GM12892 (cell line): ENCODE measurements around the gene DTL. TPM values are rescaled to one million over a fixed set of nuclear protein-coding genes. Genes with fewer than 3 reads are reported as not detected.
"Not testable (repeated sequence)": the region's sequence is repeated elsewhere in the genome, so short reads cannot be mapped to it uniquely, and the experiment has no call there.

Experiments
- DNase-seq: peaks from one replicate; pipeline ENCODE4 v3.0.0; 2011; ENCODE audit not compliant: insufficient read length
- FAIRE-seq: peaks from 2 replicates; lab custom pipeline; 2011; peaks lifted over from hg19 to GRCh38; lab: Jason Lieb, UNC
- POLR2A ChIP-seq: IDR thresholded peaks from 2 replicates; pipeline ENCODE4 v1.6.1; 2011; ENCODE audit warnings: low read depth, low read length, control low read depth
- POLR2AphosphoS5 ChIP-seq: IDR thresholded peaks from 2 replicates; pipeline ENCODE4 v1.6.1; 2011; ENCODE audit warnings: low read depth, low read length, control low read depth
- TAF1 ChIP-seq: IDR thresholded peaks from 2 replicates; pipeline ENCODE4 v1.6.1; 2011; ENCODE audit warnings: low read depth, mild to moderate bottlenecking, control low read depth, low read length, borderline replicate concordance
- polyA plus RNA-seq: library from polyadenylated mRNA; unstranded; fragments of >200 nt; gene quantifications from one replicate; pipeline ENCODE4 v1.2.1, GENCODE V29; 2012; ENCODE audit warnings: missing spikeins, inconsistent platforms; ENCODE audit not compliant: missing spikeins

Gene DTL, protein sequence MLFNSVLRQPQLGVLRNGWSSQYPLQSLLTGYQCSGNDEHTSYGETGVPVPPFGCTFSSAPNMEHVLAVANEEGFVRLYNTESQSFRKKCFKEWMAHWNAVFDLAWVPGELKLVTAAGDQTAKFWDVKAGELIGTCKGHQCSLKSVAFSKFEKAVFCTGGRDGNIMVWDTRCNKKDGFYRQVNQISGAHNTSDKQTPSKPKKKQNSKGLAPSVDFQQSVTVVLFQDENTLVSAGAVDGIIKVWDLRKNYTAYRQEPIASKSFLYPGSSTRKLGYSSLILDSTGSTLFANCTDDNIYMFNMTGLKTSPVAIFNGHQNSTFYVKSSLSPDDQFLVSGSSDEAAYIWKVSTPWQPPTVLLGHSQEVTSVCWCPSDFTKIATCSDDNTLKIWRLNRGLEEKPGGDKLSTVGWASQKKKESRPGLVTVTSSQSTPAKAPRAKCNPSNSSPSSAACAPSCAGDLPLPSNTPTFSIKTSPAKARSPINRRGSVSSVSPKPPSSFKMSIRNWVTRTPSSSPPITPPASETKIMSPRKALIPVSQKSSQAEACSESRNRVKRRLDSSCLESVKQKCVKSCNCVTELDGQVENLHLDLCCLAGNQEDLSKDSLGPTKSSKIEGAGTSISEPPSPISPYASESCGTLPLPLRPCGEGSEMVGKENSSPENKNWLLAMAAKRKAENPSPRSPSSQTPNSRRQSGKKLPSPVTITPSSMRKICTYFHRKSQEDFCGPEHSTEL
- 27.6 TPM for polyA plus RNA-seq

DNA sequence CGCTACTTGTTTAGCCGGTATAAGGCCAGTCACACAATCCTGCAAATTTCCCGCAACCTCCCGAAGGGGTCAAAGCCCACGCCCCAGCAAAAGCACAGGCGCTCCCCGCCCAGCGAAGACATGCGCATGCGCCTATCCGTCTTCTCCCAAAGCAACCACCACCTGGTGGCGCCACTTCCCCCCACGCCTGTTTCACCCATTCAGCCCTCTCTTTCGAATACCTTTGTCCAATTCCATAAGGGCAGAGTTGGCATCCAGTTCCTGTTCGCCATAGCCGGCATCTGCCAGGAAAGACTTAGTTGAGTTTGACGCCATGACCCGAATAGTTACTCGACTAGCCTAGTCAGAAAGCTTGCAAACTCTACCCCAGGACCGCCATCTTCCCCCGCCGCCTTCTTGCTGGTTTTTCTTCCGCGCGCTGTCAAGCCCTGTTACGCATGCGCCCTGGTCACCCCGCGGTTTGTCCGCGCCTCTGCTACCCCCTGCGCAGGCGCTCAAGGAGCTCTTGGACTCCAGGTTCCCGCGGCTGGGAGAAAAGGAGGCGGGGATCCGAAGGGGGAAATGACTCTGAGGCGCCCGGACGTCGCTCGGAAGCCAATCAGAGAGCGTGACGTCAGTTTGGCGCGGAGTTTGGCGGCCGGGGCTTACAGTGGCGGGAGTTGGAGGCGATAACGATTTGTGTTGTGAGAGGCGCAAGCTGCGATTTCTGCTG lies at the start of gene DTL, which contains the start of gene INTS7:
DTL (plus strand) TSS at position 626 of the 712 bp plus-strand sequence. CDS start 143 bp downstream, outside the sequence.
INTS7 (minus strand) TSS at position 435 of the 712 bp plus-strand sequence; CDS start at position 315, 120 bp downstream.
- DNase-seq (peak; percentile 89), FAIRE-seq (peak; percentile 99)
- peak; percentile 90 for TF ChIP-seq POLR2AphosphoS5
- peak; percentile 86 for TF ChIP-seq POLR2A
- TF ChIP-seq TAF1: peak; percentile 41; the same call in 1 of the 2 replicates

DNA sequence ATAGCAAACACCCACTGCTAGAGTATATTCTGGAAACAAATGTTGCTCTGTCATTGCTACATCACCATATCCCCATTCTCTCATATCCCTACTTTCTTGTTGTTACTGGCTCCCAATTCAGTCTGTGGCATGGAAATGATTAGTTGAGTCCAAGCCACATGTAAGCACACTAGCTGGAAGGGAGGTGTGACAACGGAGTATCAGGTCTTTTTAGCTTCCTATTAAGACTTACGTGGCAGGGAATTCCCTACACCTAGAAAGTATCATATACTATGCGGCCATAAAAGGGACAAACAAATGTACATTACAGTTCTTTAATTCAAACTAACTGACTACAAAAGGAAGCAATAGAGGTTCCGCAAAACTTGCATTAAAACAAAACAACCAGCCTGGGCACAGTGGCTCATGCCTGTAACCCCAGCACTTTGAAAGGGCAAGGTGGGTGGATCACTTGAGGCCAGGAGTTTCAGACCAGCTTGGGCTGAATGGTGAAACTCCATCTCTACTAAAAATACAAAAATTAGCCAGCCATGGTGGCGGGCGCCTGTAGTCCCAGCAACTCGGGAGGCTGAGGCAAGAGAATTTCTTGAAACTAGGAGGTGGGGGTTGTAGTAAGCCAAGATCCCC lies 48.8 kb upstream of the DTL start:
- FAIRE-seq: no peak
- DNase-seq: no peak
- TF ChIP-seq TAF1 (no peak), POLR2A (no peak), POLR2AphosphoS5 (no peak)

DNA sequence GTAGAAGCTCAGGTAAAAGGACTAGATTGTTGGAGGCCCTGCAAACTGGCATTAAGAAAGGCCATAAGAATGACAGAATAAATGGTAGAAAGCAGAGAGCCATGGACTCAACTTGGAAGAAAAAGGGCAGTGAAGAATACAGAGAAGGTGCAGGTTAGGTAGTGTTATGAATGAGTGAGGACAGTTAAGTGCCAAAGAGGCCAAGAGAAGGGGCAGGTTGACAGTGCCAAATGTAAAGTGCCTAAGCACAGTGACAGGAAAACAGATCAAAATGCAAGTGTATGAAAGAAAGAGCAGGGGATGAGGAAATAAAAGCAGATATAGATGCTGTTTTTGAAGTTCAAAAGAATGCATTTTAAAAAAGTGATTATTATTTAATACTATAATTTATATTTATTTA lies 43.9 kb upstream of the DTL start:
- TF ChIP-seq TAF1 (no peak), POLR2A (no peak), POLR2AphosphoS5 (no peak)
- FAIRE-seq (no peak), DNase-seq (no peak)

DNA sequence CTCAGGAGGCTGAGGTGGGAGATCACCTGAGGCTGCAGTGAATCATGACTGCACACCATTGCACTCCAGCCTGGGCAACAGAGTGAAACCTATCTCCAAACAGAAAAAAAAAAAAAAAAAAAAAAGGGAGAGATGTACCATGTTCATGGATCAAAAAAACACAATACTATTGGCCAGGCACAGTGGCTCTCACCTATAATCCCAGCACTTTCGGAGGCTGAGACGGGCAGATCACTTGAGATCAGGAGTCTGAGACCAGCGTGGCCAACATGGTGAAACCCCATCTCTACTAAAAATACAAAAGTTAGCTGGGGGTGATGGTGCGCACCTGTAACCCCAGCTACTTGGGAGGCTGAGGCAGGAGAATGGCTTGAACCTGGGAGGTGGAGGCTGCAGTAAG lies 38.1 kb upstream of the DTL start:
- not testable (repeated sequence) for DNase-seq, FAIRE-seq

DNA sequence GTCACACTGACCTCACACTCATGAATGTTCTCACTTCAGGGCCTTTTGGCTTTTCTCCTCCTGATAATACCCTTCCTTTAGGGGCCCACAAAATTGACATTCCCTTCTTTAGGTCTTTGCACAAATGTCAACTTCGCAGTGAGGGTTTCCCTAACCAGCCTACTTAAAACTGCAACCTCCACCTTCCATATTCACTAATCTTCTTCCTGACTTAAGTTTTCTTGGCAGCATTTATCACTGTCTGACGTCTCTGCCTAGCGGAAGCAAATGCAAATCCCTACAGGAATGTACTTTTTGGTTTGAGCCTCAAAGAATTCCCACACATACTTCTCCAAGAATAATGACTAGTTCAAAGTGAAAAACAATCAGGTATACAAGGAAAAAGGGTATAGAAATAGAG lies 33.0 kb upstream of the DTL start:
- DNase-seq: no peak
- no peak for FAIRE-seq

DNA sequence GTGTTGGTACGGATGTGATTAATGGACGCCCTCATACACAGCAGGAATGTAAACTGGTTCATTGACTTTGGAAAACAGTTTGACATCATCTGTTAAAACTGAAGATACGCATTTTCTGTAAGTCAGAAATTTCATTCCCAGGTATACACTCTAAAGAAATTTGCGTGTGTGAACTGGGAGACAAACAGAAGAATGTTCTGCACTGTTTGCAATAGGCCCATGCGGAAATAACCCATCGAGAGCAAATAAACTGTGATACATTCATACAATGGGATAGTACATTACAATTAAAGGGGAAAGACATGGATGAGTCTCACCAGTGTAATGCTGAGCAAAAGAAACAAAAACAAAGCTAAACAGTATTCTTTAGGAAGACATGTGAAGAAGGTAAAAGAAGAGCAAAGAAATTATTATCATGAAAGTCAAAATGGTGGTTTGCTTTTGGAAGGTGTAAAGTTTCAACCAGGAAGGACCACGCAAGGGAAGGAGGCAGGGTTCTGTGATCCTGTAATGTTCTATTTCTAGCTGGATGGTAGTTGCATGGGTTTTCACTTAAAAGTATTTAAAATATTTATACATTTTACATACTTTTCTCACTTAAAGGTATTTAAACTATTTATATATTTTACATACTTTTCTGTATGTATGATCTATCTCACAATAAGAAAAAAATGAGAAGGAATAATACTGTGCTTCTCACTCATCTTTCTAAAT lies 30.5 kb upstream of the DTL start:
- DNase-seq: no peak
- no peak for TF ChIP-seq POLR2AphosphoS5
- peak; percentile 81 for FAIRE-seq

More for the DNA sequence above, 33.0 kb upstream of the DTL start:
- TF ChIP-seq POLR2AphosphoS5 (no peak), POLR2A (no peak), TAF1 (no peak)

DNA sequence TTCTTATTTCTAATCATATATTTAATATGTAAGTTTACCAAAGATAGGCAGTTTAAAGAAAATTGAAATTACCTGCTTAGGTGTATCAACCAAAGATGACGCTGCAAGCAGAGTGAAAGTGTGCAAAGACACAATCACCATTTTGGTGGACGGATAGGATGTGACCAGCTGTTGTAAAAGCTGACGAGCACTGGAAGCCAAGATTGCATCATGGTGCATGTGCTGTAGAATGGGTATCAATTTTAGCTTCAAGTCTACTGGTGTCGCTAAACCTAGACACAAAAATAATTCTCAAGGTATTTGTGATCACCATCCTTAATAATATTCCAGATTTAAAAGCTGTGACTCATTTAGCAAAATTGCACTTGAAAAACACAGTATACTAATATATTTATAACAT lies 28.4 kb upstream of the DTL start:
- no peak for FAIRE-seq
- no peak for TF ChIP-seq POLR2AphosphoS5
- TF ChIP-seq TAF1: no peak
- no peak for TF ChIP-seq POLR2A

DNA sequence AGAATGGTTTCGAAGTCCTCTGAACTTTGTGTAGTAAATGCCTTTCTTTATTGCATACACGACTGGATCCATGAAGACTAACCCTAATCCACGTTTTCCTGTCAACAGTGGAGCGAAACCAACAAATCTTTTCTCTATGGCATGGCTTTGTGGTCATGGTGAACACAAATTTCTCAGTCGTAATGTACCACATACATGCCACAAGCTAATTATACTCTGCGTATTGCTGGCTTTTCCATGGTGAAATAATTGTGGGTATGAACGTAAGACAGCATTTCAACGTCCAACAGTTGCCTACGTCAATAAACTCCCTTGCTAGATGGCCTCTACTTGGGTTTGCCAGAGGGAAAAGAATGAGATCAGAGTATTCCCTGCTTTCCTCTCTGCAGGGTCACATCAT lies 27.7 kb upstream of the DTL start:
- TF ChIP-seq POLR2AphosphoS5 (no peak), POLR2A (no peak), TAF1 (no peak)
- no peak for FAIRE-seq
- DNase-seq: no peak

More for the DNA sequence above, 28.4 kb upstream of the DTL start:
- no peak for DNase-seq

DNA sequence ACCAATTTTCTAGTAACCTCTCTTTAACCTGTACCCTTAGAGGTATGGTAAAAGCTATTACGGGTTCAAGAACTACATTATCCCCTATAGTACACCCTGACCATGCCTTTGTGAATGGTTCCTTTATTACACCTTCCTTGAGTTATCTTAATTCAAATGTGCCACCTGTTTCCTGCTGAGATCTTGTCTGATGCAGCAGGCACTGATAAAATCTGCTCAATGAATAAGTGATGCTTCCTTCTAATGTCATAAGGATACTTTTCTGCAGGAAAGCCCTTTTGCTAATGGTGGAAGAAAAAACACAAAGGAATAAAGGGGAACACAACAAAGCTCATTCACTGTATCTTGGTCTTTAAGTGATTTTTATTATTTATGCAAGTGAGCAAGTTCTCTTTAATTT lies 26.0 kb upstream of the DTL start:
- DNase-seq (no peak), FAIRE-seq (no peak)
- no peak for TF ChIP-seq POLR2A
- TF ChIP-seq TAF1: no peak
- TF ChIP-seq POLR2AphosphoS5: no peak

DNA sequence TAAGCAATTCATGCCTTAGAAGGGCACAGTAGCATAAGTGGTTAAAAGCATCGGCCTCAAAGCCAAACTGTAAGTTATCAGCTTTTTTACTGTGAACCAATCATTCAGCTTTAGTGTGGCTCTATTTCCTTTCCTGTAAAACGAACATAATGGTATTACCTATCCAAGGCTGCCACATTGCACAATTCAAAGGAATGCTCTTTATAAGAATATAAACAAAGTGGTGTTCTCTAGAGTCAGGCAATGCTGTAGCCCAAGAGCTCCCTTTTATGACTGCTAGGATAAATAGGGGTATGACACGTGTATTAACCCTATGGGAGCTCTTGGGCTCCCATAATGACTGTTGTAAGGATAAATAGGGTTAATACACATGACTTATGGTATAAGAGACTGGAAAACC lies 25.5 kb upstream of the DTL start:
- no peak for FAIRE-seq
- DNase-seq: no peak
- no peak for TF ChIP-seq POLR2A
- TF ChIP-seq POLR2AphosphoS5: no peak
- no peak for TF ChIP-seq TAF1
